Thymus (tissue), 11 donors: ENCODE measurements around the gene ADCK1. TPM values are rescaled to one million over a fixed set of nuclear protein-coding genes. Genes with fewer than 3 reads are reported as not detected.

Experiments
- DNase-seq, 9 donors: peaks; one replicate each; pipeline ENCODE4 v3.0.0-alpha.2; 2013; ENCODE audit warnings: low spot score in 9 of 9, low read depth in 6 of 9, missing footprints in 1 of 9
- H3K27ac ChIP-seq, 2 donors: one replicate each; pipeline ENCODE4 v1.5.1; 2013; ENCODE audit warnings: control low read depth in 1 of 2, low read depth in 1 of 2, low read length in 1 of 2, mild to moderate bottlenecking in 1 of 2, moderate library complexity in 1 of 2
- H3K27me3 ChIP-seq, 2 donors: one replicate each; pipeline ENCODE4 v1.5.1; 2013; ENCODE audit warnings: low read length in 1 of 2; ENCODE audit not compliant: control insufficient read depth in 2 of 2, insufficient read depth in 1 of 2
- H3K36me3 ChIP-seq, 2 donors: one replicate each; pipeline ENCODE4 v1.5.1; 2013; ENCODE audit warnings: low read length in 1 of 2, mild to moderate bottlenecking in 1 of 2, moderate library complexity in 1 of 2; ENCODE audit not compliant: control insufficient read depth in 2 of 2, insufficient read depth in 2 of 2
- H3K4me1 ChIP-seq, 2 donors: one replicate each; pipeline ENCODE4 v1.5.1; 2013; ENCODE audit warnings: low read length in 2 of 2; ENCODE audit not compliant: control insufficient read depth in 2 of 2, insufficient read depth in 2 of 2
- H3K4me3 ChIP-seq, 2 donors: one replicate each; pipeline ENCODE4 v1.5.1; 2013; ENCODE audit warnings: low read length in 2 of 2, control low read depth in 1 of 2, mild to moderate bottlenecking in 1 of 2
- H3K9me3 ChIP-seq, 2 donors: one replicate each; pipeline ENCODE4 v1.5.1; 2013; ENCODE audit warnings: low read length in 1 of 2, mild to moderate bottlenecking in 1 of 2; ENCODE audit not compliant: control insufficient read depth in 2 of 2, insufficient read depth in 1 of 2
- WGBS: extraction: QIAGEN DNeasy Blood & Tissue Kit; methylation state at CpG from one replicate; pipeline ENCODE4 v1.1.7; 2013; 5-methylcytosine and 5-hydroxymethylcytosine counted together
- polyA plus RNA-seq: library from polyadenylated mRNA; stranded (reverse); fragments of 200-250 nt; gene quantifications from one replicate; pipeline ENCODE4 v1.2.3, GENCODE V29; 2013
- total RNA-seq: library from RNA; stranded (reverse); fragments of 120-200 nt; gene quantifications from one replicate; pipeline ENCODE4 v1.2.4, GENCODE V29; 2013
- donor health status: healthy.

The ADCK1 gene
- total and polyA plus RNA-seq, 2 donors: 2.8 to 8.7 TPM

DNA sequence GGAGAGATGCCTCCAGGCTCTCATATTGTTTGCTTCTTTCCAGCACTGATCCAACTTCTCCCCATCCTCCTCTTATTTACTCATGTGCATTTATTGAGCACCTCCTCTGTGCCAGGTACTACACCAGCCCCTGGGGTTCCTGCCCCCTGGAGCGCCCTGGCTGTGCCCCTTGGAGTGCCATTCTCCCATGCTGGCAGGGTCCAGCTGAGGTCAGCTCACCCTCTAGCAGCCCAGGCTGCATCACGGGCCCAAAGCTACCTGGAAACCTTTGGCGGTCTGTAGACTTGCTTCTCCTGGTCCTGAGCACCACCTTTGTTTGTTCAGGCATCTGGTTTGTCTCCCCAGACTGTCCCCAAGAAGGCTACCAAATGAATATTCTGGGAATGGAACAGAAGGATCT, 67.0 kb downstream of the ADCK1 start:
- no peaks in the 10 kb centered on the region for H3K27me3 ChIP-seq
- WGBS: 96% methylated on average over 3 of the region's 3 CpGs
- H3K9me3 ChIP-seq: no peaks in the 10 kb centered on the region
- DNase-seq: no peak
- no peak overlapping the region for H3K4me3 ChIP-seq
- H3K27ac ChIP-seq: no peak overlapping the region
- H3K36me3 ChIP-seq: no peaks in the 10 kb centered on the region
- H3K4me1 ChIP-seq: no peaks in the 10 kb centered on the region

DNA sequence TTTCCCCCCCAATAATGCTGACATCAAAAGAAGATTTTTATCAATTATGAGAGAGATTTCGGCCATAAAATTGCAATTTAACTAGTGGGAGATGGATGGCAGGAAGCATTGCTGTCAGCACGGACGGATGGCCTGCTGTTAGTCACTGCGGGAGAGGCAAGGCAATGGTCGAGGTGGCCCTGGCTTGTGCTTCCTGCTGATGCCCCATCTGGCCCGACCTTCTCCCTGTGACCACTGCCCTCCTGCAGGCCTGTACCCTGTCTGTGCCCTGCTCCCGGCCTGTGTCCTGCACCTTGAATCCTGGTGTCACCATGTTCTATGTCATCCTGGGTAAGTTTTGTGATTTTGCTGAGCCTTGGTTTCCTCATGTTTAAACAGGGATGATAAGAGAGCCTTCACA, 67.6 kb downstream of the ADCK1 start:
- no peaks in the 10 kb centered on the region for H3K4me1 ChIP-seq
- no peak for DNase-seq
- H3K4me3 ChIP-seq: no peak overlapping the region
- no peaks in the 10 kb centered on the region for H3K9me3 ChIP-seq
- no peak overlapping the region for H3K27ac ChIP-seq
- no peaks in the 10 kb centered on the region for H3K27me3 ChIP-seq
- 92% methylated on average over 7 of the region's 7 CpGs for WGBS
- H3K36me3 ChIP-seq: no peaks in the 10 kb centered on the region

DNA sequence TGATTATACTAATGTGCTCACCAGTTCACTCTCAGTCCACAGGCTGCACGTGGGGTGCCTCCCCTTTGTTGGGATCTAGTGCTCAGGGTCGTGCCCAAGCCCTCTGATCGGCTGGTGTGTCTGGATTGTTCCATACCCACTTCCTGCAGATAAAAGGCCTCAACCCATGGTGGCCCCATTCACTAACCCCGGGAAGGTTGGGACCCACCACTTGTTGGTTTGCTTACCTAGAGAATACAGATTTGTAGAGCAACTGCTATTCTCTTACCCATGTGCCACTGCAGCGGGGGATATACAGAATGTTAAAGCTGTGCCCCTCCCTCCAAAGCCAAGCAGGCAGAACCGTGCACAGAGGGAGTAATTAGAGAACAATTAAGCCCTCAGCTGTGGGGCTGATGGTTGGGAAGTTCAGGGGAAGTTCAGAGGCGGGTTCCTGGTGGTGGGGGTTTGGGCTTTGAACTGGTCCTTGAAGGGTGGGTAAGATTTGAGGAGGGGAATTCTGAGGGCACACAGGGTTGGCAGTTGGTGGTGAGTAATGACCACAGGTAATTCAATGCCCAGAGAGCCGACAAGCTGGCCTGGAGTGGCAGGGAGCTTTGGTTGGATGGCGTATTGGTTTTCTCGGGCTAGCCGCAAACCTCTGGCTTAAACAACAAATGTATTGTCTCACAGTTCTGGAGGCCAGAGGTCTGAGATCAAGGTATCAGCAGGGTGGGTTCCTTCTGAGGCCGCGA, 68.8 kb downstream of the ADCK1 start:
- 80% methylated on average over 13 of the region's 13 CpGs for WGBS

DNA sequence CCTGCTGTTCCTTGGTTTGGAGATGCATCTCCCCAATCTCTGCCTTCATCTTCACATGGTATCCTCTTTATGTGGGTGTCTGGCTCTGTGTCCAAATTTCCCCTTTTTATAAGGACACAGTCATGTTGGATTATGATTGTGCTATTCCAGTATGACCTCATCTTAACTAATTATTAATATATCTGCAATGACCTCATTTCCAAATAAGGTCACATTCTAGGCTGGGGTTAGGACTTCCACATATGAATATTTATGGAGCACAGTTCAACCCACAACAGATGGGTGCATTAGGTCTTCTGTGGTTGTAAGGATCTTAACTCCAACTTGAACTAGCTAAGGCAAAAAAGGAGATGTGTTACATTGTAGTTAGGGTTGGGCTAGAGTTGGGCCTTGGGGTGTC, 69.4 kb downstream of the ADCK1 start:
- H3K9me3 ChIP-seq: no peaks in the 10 kb centered on the region
- H3K4me3 ChIP-seq: no peak overlapping the region
- no peak for DNase-seq
- no peaks in the 10 kb centered on the region for H3K4me1 ChIP-seq
- H3K27ac ChIP-seq: no peak overlapping the region
- H3K36me3 ChIP-seq: no peaks in the 10 kb centered on the region
- no peaks in the 10 kb centered on the region for H3K27me3 ChIP-seq

More for the DNA sequence above, 68.8 kb downstream of the ADCK1 start:
- Histone ChIP-seq H3K27ac (no peak overlapping the region), H3K9me3 (no peaks in the 10 kb centered on the region), H3K4me1 (no peaks in the 10 kb centered on the region), H3K27me3 (no peaks in the 10 kb centered on the region), H3K36me3 (no peaks in the 10 kb centered on the region), H3K4me3 (no peak overlapping the region)
- no peak for DNase-seq

DNA sequence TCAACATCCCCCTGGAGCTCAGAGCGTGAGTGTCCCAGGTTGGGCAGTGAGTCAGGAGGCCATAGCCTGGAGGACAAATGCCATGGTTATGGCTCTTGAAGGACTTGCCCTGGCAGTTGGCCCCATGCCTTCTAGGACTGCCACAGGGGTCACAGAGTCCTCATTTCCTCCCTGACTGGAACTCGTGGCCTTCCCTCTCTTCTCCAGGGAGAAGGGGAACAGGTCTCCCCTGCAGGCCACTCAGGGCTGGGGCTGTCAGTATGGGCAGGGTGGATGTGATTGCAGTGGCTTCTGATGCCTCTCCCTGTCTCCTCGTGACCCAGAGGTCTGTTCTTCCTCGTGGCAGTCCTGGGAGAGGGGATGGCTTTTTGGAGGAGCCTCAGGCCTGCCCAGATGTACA, 70.7 kb downstream of the ADCK1 start:
- DNase-seq: no peak
- Histone ChIP-seq H3K4me1 (no peaks in the 10 kb centered on the region), H3K9me3 (no peaks in the 10 kb centered on the region), H3K27ac (no peak overlapping the region), H3K4me3 (no peak overlapping the region), H3K27me3 (no peaks in the 10 kb centered on the region), H3K36me3 (no peaks in the 10 kb centered on the region)
- WGBS: 93% methylated on average over 4 of the region's 4 CpGs

DNA sequence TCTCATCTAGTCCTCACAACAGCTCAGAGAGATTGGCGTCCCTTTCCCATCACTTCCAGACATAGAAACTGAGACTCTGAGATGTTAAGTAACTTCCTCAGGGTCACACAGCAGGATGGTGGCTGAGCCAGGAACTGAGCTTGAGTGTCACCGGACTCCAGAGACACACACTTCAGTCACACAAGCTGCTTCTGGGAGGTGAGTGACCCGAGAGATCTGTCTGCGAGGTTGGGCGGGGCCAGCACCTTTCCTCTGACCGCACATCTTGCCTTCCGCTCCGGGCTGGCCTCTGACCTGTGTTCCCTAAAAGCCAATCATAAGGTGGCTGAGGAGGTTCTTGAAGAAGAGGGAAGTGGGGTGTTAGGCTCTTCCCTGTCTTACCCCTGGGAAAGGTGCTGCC, 72.2 kb downstream of the ADCK1 start:
- no peaks in the 10 kb centered on the region for H3K36me3 ChIP-seq
- H3K9me3 ChIP-seq: no peaks in the 10 kb centered on the region
- no peak overlapping the region for H3K4me3 ChIP-seq
- H3K27ac ChIP-seq: no peak overlapping the region
- no peaks in the 10 kb centered on the region for H3K27me3 ChIP-seq
- WGBS: 94% methylated on average over 8 of the region's 8 CpGs
- no peak for DNase-seq
- no peaks in the 10 kb centered on the region for H3K4me1 ChIP-seq

DNA sequence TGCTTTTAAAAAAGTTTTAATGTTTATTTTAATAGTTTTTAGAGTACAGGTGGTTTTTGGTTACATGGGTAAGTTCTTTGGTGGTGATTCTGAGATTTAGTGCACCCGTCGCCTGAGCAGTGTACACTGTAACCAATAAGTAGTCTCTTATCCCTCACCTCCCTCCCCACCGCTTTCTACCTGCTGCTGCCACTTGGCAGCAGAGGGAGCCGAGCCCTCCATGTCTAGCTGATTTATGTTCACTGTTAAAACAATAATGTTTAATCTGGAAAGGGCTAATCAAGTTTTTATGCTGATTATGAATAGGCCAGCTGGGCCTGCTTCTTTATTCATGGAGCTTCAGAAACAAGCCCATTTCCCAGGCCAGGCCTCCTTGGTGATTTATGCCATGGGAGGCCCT, 73.1 kb downstream of the ADCK1 start:
- 98% methylated on average over 4 of the region's 4 CpGs for WGBS
- Histone ChIP-seq H3K4me1 (no peaks in the 10 kb centered on the region), H3K9me3 (no peaks in the 10 kb centered on the region), H3K4me3 (no peak overlapping the region), H3K27ac (no peak overlapping the region), H3K36me3 (no peaks in the 10 kb centered on the region), H3K27me3 (no peaks in the 10 kb centered on the region)
- no peak for DNase-seq

DNA sequence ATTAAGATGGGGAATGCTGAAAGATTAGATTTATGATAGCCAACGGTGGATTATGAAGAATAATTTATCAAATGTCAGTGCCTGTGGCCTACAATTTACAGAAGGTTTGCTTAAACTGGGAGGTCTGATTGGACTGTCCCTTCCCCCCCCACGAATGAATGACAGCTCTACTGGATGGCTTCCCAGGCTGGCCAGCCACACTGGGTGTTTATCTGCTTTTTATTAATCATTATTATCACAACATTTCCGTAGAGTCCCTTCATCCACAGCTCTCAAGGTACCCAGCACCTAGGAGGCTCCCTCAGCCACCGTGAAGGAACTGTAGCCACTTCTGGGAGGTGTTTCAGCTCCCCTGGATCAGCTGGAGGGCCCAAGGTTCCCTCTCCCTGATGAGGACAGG, 78.9 kb downstream of the ADCK1 start:
- whole genome bisulfite sequencing: 84% methylated on average over 4 of the region's 4 CpGs
- Histone ChIP-seq H3K27me3 (no peaks in the 10 kb centered on the region), H3K4me3 (no peak overlapping the region), H3K36me3 (no peaks in the 10 kb centered on the region), H3K27ac (no peak overlapping the region), H3K9me3 (no peaks in the 10 kb centered on the region), H3K4me1 (peaks cover 0 to 5% of the 10 kb centered on the region in 2 donors)
- no peak for DNase-seq

DNA sequence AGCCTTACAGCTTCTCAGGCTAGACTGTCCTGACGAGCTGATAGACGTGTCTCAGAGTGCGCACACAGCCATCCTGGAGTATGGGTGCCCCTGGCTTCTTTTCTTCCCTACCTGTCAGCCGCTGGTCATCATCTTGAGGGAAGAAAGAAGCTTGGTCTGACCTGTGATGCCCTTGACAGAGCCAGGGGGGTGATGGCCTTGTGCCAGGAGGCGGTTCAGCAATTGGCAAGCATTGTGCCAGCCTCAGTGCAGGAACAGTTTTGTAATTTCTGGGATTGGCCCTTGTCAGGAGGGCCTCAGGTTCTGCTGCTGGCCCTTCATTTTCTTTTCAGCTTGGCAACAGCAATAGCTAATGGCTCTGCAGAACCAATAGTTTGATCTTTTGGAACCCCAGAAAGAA, 80.1 kb downstream of the ADCK1 start:
- no peaks in the 10 kb centered on the region for H3K36me3 ChIP-seq
- H3K27me3 ChIP-seq: no peaks in the 10 kb centered on the region
- H3K27ac ChIP-seq: no peak overlapping the region
- DNase-seq: no peak
- 95% methylated on average over 5 of the region's 5 CpGs for WGBS
- no peaks in the 10 kb centered on the region for H3K9me3 ChIP-seq
- peaks cover 0 to 5% of the 10 kb centered on the region in 2 donors for H3K4me1 ChIP-seq
- H3K4me3 ChIP-seq: no peak overlapping the region
